B cell (primary cell): Measurements from ENCODE around the gene EXOC4. TPM values are rescaled to one million over a fixed set of nuclear protein-coding genes. Genes with fewer than 3 reads are reported as not detected.

Source experiments
- ATAC-seq: fragments of 200-7000 bp; cut with Tn5 transposase; one replicate; pipeline ENCODE4 v1.10.0; 2021; ENCODE audit warnings: low read depth, mild to moderate bottlenecking, moderate number of reproducible peaks, moderate library complexity
- CTCF ChIA-PET: fragments of 350-600 bp; sonication (Branson Sonifier 250); formaldehyde crosslinking; loops from one replicate; lab custom pipeline; 2021; ENCODE audit warnings: antibody characterized with exemption, inconsistent platforms; lab: Charles Lee
- POLR2A ChIA-PET: fragments of 350-600 bp; sonication (Branson Sonifier 250); formaldehyde crosslinking; loops from one replicate; lab custom pipeline; 2021; ENCODE audit warnings: antibody characterized with exemption; lab: Charles Lee
- DNase-seq: peaks from one replicate; pipeline ENCODE4 v3.0.0; 2013
- H2AFZ ChIP-seq: 2 replicates; pipeline ENCODE4 v1.6.1; 2012; ENCODE audit warnings: mild to moderate bottlenecking, low read depth, low read length; ENCODE audit not compliant: insufficient read depth, poor library complexity, severe bottlenecking
- H3K27ac ChIP-seq, 2 donors: 1 replicate in 1 of 2; 2 replicates in 1 of 2; pipeline ENCODE4 v1.5.1; 2012 to 2013; ENCODE audit warnings: low read length in 2 of 2, mild to moderate bottlenecking in 2 of 2, moderate library complexity in 1 of 2
- H3K27me3 ChIP-seq, 4 experiments: fragments of 200-600 bp in 1 of 4; sonication (generic) in 1 of 4; replicated peaks in 1 of 4; 1 replicate in 2 of 4; 2 replicates in 2 of 4; pipeline versions ENCODE4 v1.6.1 to v1.7.0; 2013 to 2016; ENCODE audit warnings: low read length in 3 of 4, mild to moderate bottlenecking in 2 of 4, mixed read lengths in 1 of 4, moderate library complexity in 1 of 4; ENCODE audit not compliant: insufficient read depth in 4 of 4, control insufficient read depth in 3 of 4; ENCODE audit errors: control extremely low read depth in 1 of 4
- H3K36me3 ChIP-seq, 2 experiments: replicated peaks in 1 of 2; 1 replicate in 1 of 2; 2 replicates in 1 of 2; pipeline versions ENCODE4 v1.6.1 to v1.7.1; 2013; ENCODE audit warnings: low read length in 1 of 2; ENCODE audit not compliant: insufficient read depth in 2 of 2, control insufficient read depth in 1 of 2; ENCODE audit errors: control extremely low read depth in 1 of 2, extremely low read depth in 1 of 2
- H3K4me1 ChIP-seq, 2 donors: fragments of 200-600 bp in 1 of 2; sonication (generic) in 1 of 2; 1 replicate in 1 of 2; 2 replicates in 1 of 2; pipeline versions ENCODE4 v1.5.1 to v1.6.1; 2013 to 2017; ENCODE audit warnings: low read length in 2 of 2; ENCODE audit not compliant: control insufficient read depth in 2 of 2, insufficient read depth in 2 of 2
- H3K4me2 ChIP-seq: replicated peaks from 2 replicates; pipeline ENCODE3; 2012; ENCODE audit warnings: mild to moderate bottlenecking, low read depth, low read length; ENCODE audit not compliant: poor library complexity, severe bottlenecking
- H3K4me3 ChIP-seq, 5 experiments: fragments of 200-600 bp in 1 of 5; sonication (generic) in 1 of 5; 1 replicate in 3 of 5; 2 replicates in 2 of 5; pipeline versions ENCODE4 v1.5.1 to v1.7.0; 2011 to 2016; ENCODE audit warnings: low read length in 4 of 5, mild to moderate bottlenecking in 4 of 5, low read depth in 2 of 5, control low read depth in 1 of 5, moderate library complexity in 1 of 5; ENCODE audit not compliant: insufficient read depth in 1 of 5; ENCODE audit errors: control extremely low read depth in 1 of 5, extremely low read depth in 1 of 5
- H3K79me2 ChIP-seq: fragments of 200-600 bp; sonication (generic); one replicate; pipeline ENCODE4 v1.6.0; 2016; ENCODE audit warnings: low read length; ENCODE audit not compliant: control insufficient read depth, insufficient read depth
- H3K9ac ChIP-seq: fragments of 200-600 bp; sonication (generic); 2 replicates; pipeline ENCODE4 v1.6.1; 2017; ENCODE audit warnings: mild to moderate bottlenecking, low read length, moderate library complexity
- H3K9me3 ChIP-seq, 3 donors: one replicate each; pipeline versions ENCODE4 v1.6.1 to v1.7.1; 2013; ENCODE audit warnings: low read length in 2 of 3; ENCODE audit not compliant: control insufficient read depth in 2 of 3, insufficient read depth in 1 of 3; ENCODE audit errors: control extremely low read depth in 1 of 3
- H4K20me1 ChIP-seq: 2 replicates; pipeline ENCODE4 v1.6.0; 2012; ENCODE audit warnings: mild to moderate bottlenecking, low read length; ENCODE audit not compliant: insufficient read depth, control insufficient read depth, poor library complexity, severe bottlenecking
- H3K27ac Mint-ChIP-seq: one replicate; pipeline ENCODE4 v1.8.0; 2021; ENCODE audit warnings: mixed read lengths
- H3K27me3 Mint-ChIP-seq: one replicate; pipeline ENCODE4 v1.8.0; 2021; ENCODE audit warnings: mixed read lengths
- H3K4me1 Mint-ChIP-seq: one replicate; pipeline ENCODE4 v1.8.0; 2021; ENCODE audit warnings: mixed read lengths
- H3K4me3 Mint-ChIP-seq: one replicate; pipeline ENCODE4 v1.8.0; 2021; ENCODE audit warnings: mixed read lengths
- H3K9me3 Mint-ChIP-seq: one replicate; pipeline ENCODE4 v1.8.0; 2022; ENCODE audit warnings: mixed read lengths; ENCODE audit not compliant: insufficient read depth
- CTCF ChIP-seq: fragments of 200-600 bp; IDR thresholded peaks from one replicate; pipeline ENCODE4 v1.8.0; 2022; ENCODE audit warnings: antibody characterized with exemption, mild to moderate bottlenecking
- EZH2 ChIP-seq: IDR thresholded peaks from 2 replicates; pipeline ENCODE4 v1.6.1; 2012; ENCODE audit warnings: borderline replicate concordance, low read depth, mild to moderate bottlenecking, moderate library complexity, low read length; ENCODE audit not compliant: insufficient read depth, poor library complexity, severe bottlenecking
- WGBS: methylation state at CpG from one replicate; pipeline ENCODE4 v1.1.5; 2013; ENCODE audit warnings: missing lambda C conversion rate; ENCODE audit not compliant: insufficient coverage; 5-methylcytosine and 5-hydroxymethylcytosine counted together
- intact Hi-C: fragments of 100-400 bp; cut with micrococcal nuclease; formaldehyde crosslinking; loops from one replicate; pipeline ENCODE4 v1.10.0; 2022
- polyA plus RNA-seq: library from polyadenylated mRNA; depleted of rRNA; stranded (reverse); fragments of >200 nt; gene quantifications from 2 replicates; pipeline ENCODE4 v1.2.3, GENCODE V29; 2012
- total RNA-seq, 2 donors: library from RNA; stranded (reverse); fragments of 120-200 nt in 1 of 2; gene quantifications; 1 replicate in 1 of 2; 2 replicates in 1 of 2; pipeline versions ENCODE4 v1.2.3 to v1.2.4, GENCODE V29; 2013 to 2022

EXOC4 gene
- total and polyA plus RNA-seq, 2 donors (not counting 1 experiment from before 2014, with no cell fraction given) = 16.7 to 135 TPM

- intact Hi-C loops = no loop called here
- H3K9me3 Mint-ChIP-seq = no peaks in the 10 kb centered on the region
- WGBS = 65% methylated on average over 2 of the region's 4 CpGs
- H3K36me3 ChIP-seq = no peaks in the 10 kb centered on the region
- H3K4me3 Mint-ChIP-seq = no peak overlapping the region
- H3K4me1 ChIP-seq = no peaks in the 10 kb centered on the region
- no peaks in the 10 kb centered on the region for H4K20me1 ChIP-seq
- H3K9ac ChIP-seq = no peak overlapping the region
- ChIA-PET POLR2A (interaction anchor here (0.7 kb wide), 1 partner anchor 13 kb away, joined by 6 read pairs; no protein-coding TSS in a partner anchor), CTCF (no interaction called here)
- no peak overlapping the region for H3K27ac ChIP-seq
- H3K27me3 Mint-ChIP-seq = no peaks in the 10 kb centered on the region
- no peak overlapping the region for H3K4me3 ChIP-seq
- no peak overlapping the region for H2AFZ ChIP-seq
- no peaks in the 10 kb centered on the region for H3K4me1 Mint-ChIP-seq
- no peaks in the 10 kb centered on the region for H3K27me3 ChIP-seq
- H3K79me2 ChIP-seq = no peaks in the 10 kb centered on the region
- DNase-seq (no peak), ATAC-seq (no peak)
- H3K4me2 ChIP-seq = no peak overlapping the region
- no peaks in the 10 kb centered on the region for H3K9me3 ChIP-seq
- TF ChIP-seq EZH2 (no peak), CTCF (no peak)
- no peak overlapping the region for H3K27ac Mint-ChIP-seq
Measured at GRCh38 chr7:133709036-133709880, 456.4 kb downstream of the EXOC4 start.

- POLR2A ChIA-PET = no interaction called here
- Histone ChIP-seq H3K4me1 (no peaks in the 10 kb centered on the region), H3K36me3 (no peaks in the 10 kb centered on the region), H4K20me1 (no peaks in the 10 kb centered on the region), H3K79me2 (no peaks in the 10 kb centered on the region), H3K27ac (no peak overlapping the region), H3K9ac (no peak overlapping the region), H2AFZ (no peak overlapping the region), H3K27me3 (no peaks in the 10 kb centered on the region), H3K4me3 (no peak overlapping the region), H3K4me2 (no peak overlapping the region), H3K9me3 (no peaks in the 10 kb centered on the region)
- DNase-seq (no peak), ATAC-seq (no peak)
- CTCF ChIA-PET = no interaction called here
- H3K4me1 Mint-ChIP-seq = no peaks in the 10 kb centered on the region
- H3K4me3 Mint-ChIP-seq = no peak overlapping the region
- no peaks in the 10 kb centered on the region for H3K27me3 Mint-ChIP-seq
- WGBS = no CpG with 5 or more reads among the region's 2 CpGs
- H3K9me3 Mint-ChIP-seq = no peaks in the 10 kb centered on the region
- intact Hi-C loops = no loop called here
- no peak for TF ChIP-seq CTCF
- no peak for TF ChIP-seq EZH2
- no peak overlapping the region for H3K27ac Mint-ChIP-seq
Measured at GRCh38 chr7:133712544-133712943, 459.7 kb downstream of the EXOC4 start.
